Activated CD4-positive, alpha-beta T cell treated with anti-CD3 and anti-CD28 coated beads for 36 hours (primary cell): Measurements from ENCODE around the gene CRNKL1. TPM values are rescaled to one million over a fixed set of nuclear protein-coding genes. Genes with fewer than 3 reads are reported as not detected.

Source experiments
- ATAC-seq: fragments of 200-7000 bp; cut with Tn5 transposase; one replicate; pipeline ENCODE4 v1.10.0; 2021; ENCODE audit warnings: mild to moderate bottlenecking, moderate library complexity
- CTCF ChIA-PET: fragments of 350-600 bp; sonication (Branson Sonifier 250); formaldehyde crosslinking; loops from one replicate; lab custom pipeline; 2021; ENCODE audit warnings: antibody characterized with exemption; lab: Charles Lee
- POLR2A ChIA-PET: fragments of 350-600 bp; sonication (Branson Sonifier 250); formaldehyde crosslinking; loops from one replicate; lab custom pipeline; 2021; ENCODE audit warnings: antibody characterized with exemption, inconsistent platforms; lab: Charles Lee
- DNase-seq: peaks from one replicate; pipeline ENCODE4 v3.0.0-alpha.2; 2020
- H3K27ac Mint-ChIP-seq: one replicate; pipeline ENCODE4 v1.8.0; 2021; ENCODE audit warnings: mixed read lengths
- H3K27me3 Mint-ChIP-seq: one replicate; pipeline ENCODE4 v1.8.0; 2021; ENCODE audit warnings: mixed read lengths
- H3K36me3 Mint-ChIP-seq: one replicate; pipeline ENCODE4 v1.8.0; 2021; ENCODE audit warnings: low read depth, mixed read lengths
- H3K4me1 Mint-ChIP-seq: one replicate; pipeline ENCODE4 v1.8.0; 2021; ENCODE audit warnings: mixed read lengths
- H3K4me3 Mint-ChIP-seq: one replicate; pipeline ENCODE4 v1.8.0; 2021; ENCODE audit warnings: mild to moderate bottlenecking, moderate library complexity, mixed read lengths
- H3K9me3 Mint-ChIP-seq: one replicate; pipeline ENCODE4 v1.8.0; 2021; ENCODE audit warnings: low read depth, mixed read lengths
- intact Hi-C, 2 experiments: fragments of 100-400 bp; cut with DNase I in 1 of 2; cut with micrococcal nuclease in 1 of 2; formaldehyde crosslinking; loops; one replicate each; pipeline versions ENCODE4 v1.14.2 to v1.15.1; 2022 to 2024; cut with DNase I, micrococcal nuclease
- total RNA-seq, 2 experiments: library from RNA; stranded (reverse); gene quantifications; one replicate each; pipeline ENCODE4 v1.2.3, GENCODE V29; 2021

CRNKL1 gene
- total RNA-seq, 2 experiments from 2014 or later = 19.9 to 22.2 TPM

GRCh38 chr20:20021835-20022234 lies 30.4 kb downstream of the CRNKL1 start:
- Mint-ChIP-seq H3K27ac (peak overlapping the region; percentile 61), H3K9me3 (no peaks in the 10 kb centered on the region), H3K36me3 (peaks cover 37% of the 10 kb centered on the region), H3K27me3 (no peaks in the 10 kb centered on the region), H3K4me1 (peaks cover 63% of the 10 kb centered on the region), H3K4me3 (no peak overlapping the region)
- no peak for DNase-seq
- POLR2A ChIA-PET = no interaction called here
- no peak for ATAC-seq
- intact Hi-C loops = loop anchor here in 1 of 2 experiments (1.0 kb wide), 1 partner anchor 30 kb away; the partner anchor contains the start of genes CFAP61 and CRNKL1
- CTCF ChIA-PET = no interaction called here

- intact Hi-C loops = no loop called here
- Mint-ChIP-seq H3K4me3 (no peak overlapping the region), H3K4me1 (peaks cover 67% of the 10 kb centered on the region), H3K9me3 (no peaks in the 10 kb centered on the region), H3K27ac (peak overlapping the region; percentile 37), H3K36me3 (peaks cover 34% of the 10 kb centered on the region), H3K27me3 (no peaks in the 10 kb centered on the region)
- ChIA-PET CTCF (interaction anchor here (0.7 to 1.0 kb wide), 2 partner anchors 31 to 1345 kb away, joined by 3 read pairs; no protein-coding TSS in a partner anchor), POLR2A (no interaction called here)
- no peak for DNase-seq
- no peak for ATAC-seq
Measured at GRCh38 chr20:20020908-20021307, 31.4 kb downstream of the CRNKL1 start.

GRCh38 chr20:20019123-20019522 lies 33.1 kb downstream of the CRNKL1 start:
- Mint-ChIP-seq H3K4me3 (peak overlapping the region; percentile 93), H3K27me3 (no peaks in the 10 kb centered on the region), H3K4me1 (peaks cover 69% of the 10 kb centered on the region), H3K36me3 (peaks cover 30% of the 10 kb centered on the region), H3K9me3 (no peaks in the 10 kb centered on the region), H3K27ac (peak overlapping the region; percentile 60)
- POLR2A ChIA-PET = no interaction called here
- no peak for ATAC-seq
- CTCF ChIA-PET = interaction anchor here (1.2 kb wide), 1 partner anchor 29 kb away, joined by 4 read pairs; no protein-coding TSS in a partner anchor
- intact Hi-C loops = loop anchor here (5.0 kb wide), 2 partner anchors 1512 to 1732 kb away; partner anchors contain the start of genes SEC23B (in 1 of the 2) and ZNF133 (in 1 of the 2)
- no peak for DNase-seq

- no peak for DNase-seq
- POLR2A ChIA-PET = no interaction called here
- CTCF ChIA-PET = interaction anchor here (0.7 to 1.8 kb wide), 2 partner anchors 34 to 78 kb away, joined by 3 to 21 read pairs; partner anchors contain the start of genes CFAP61 and CRNKL1
- Mint-ChIP-seq H3K4me1 (peaks cover 62% of the 10 kb centered on the region), H3K9me3 (no peaks in the 10 kb centered on the region), H3K27me3 (no peaks in the 10 kb centered on the region), H3K4me3 (peak overlapping the region; percentile 93), H3K36me3 (peaks cover 22% of the 10 kb centered on the region), H3K27ac (peak overlapping the region; percentile 72)
- ATAC-seq = no peak
- intact Hi-C loops = loop anchor here (5.0 kb wide), 2 partner anchors 1511 to 1731 kb away; partner anchors contain the start of genes SEC23B (in 1 of the 2) and ZNF133 (in 1 of the 2)
Measured at GRCh38 chr20:20018366-20018765, 33.9 kb downstream of the CRNKL1 start.

GRCh38 chr20:20017844-20018185 lies 34.5 kb downstream of the CRNKL1 start:
- intact Hi-C loops = loop anchor here (1.0 to 5.0 kb wide), 8 partner anchors 34 to 1731 kb away; partner anchors contain the start of genes CFAP61 (in 2 of the 2), CRNKL1 (in 2 of the 2), SEC23B (in 2 of the 2) and RALGAPA2 (in 1 of the 2)
- Mint-ChIP-seq H3K27me3 (no peaks in the 10 kb centered on the region), H3K4me3 (peak overlapping the region; percentile 93), H3K27ac (peak overlapping the region; percentile 72), H3K36me3 (peaks cover 22% of the 10 kb centered on the region), H3K4me1 (peaks cover 60% of the 10 kb centered on the region), H3K9me3 (no peaks in the 10 kb centered on the region)
- DNase-seq = peak; percentile 43
- no peak for ATAC-seq
- POLR2A ChIA-PET = interaction anchor here (1.1 kb wide), 1 partner anchor 35 kb away, joined by 6 read pairs; the partner anchor contains the start of genes CFAP61 and CRNKL1
- CTCF ChIA-PET = interaction anchor here (0.7 to 1.8 kb wide), 2 partner anchors 34 to 77 kb away, joined by 3 to 21 read pairs; partner anchors contain the start of genes CFAP61 and CRNKL1

GRCh38 chr20:20017001-20017843 lies 35.0 kb downstream of the CRNKL1 start, which contains the start of gene NAA20:
NAA20 (plus strand) TSS chr20:20017362; CDS start chr20:20017397, 35 bp downstream.
- CTCF ChIA-PET = interaction anchor here (0.7 to 1.8 kb wide), 4 partner anchors 34 to 184 kb away, joined by 3 to 21 read pairs (median 3); partner anchors contain the start of genes CFAP61 and CRNKL1
- intact Hi-C loops = loop anchor here (1.0 to 5.0 kb wide), 8 partner anchors 35 to 1730 kb away; partner anchors contain the start of genes CFAP61 (in 2 of the 2), CRNKL1 (in 2 of the 2), SEC23B (in 2 of the 2) and RALGAPA2 (in 1 of the 2)
- POLR2A ChIA-PET = interaction anchor here (0.6 to 1.1 kb wide), 2 partner anchors 35 to 474 kb away, joined by 3 to 6 read pairs; partner anchors contain the start of genes CFAP61 and CRNKL1
- peak; percentile 98 for ATAC-seq
- H3K9me3 Mint-ChIP-seq = no peaks in the 10 kb centered on the region
- peak; percentile 96 for DNase-seq
- H3K4me1 Mint-ChIP-seq = peaks cover 54% of the 10 kb centered on the region
- H3K36me3 Mint-ChIP-seq = peaks cover 20% of the 10 kb centered on the region
- H3K27me3 Mint-ChIP-seq = no peaks in the 10 kb centered on the region
- peak within 1 kb of the TSS; percentile 88 for H3K27ac Mint-ChIP-seq
- H3K4me3 Mint-ChIP-seq = peak within 1 kb of the TSS; percentile 93

GRCh38 chr20:20014659-20015058 lies 37.6 kb downstream of the CRNKL1 start:
- Mint-ChIP-seq H3K27ac (no peak overlapping the region), H3K27me3 (peaks cover 3% of the 10 kb centered on the region), H3K4me3 (no peak overlapping the region), H3K4me1 (peaks cover 30% of the 10 kb centered on the region), H3K9me3 (no peaks in the 10 kb centered on the region), H3K36me3 (peaks cover 12% of the 10 kb centered on the region)
- intact Hi-C loops = loop anchor here (5.0 kb wide), 2 partner anchors 1507 to 1727 kb away; partner anchors contain the start of genes SEC23B (in 1 of the 2) and ZNF133 (in 1 of the 2)
- CTCF ChIA-PET = interaction anchor here (0.9 to 2.2 kb wide), 3 partner anchors 21 to 43 kb away, joined by 4 to 6 read pairs (median 4); partner anchors contain the start of genes CFAP61 and CRNKL1
- POLR2A ChIA-PET = no interaction called here
- DNase-seq (peak; percentile 59), ATAC-seq (no peak)

- H3K27ac Mint-ChIP-seq = no peak overlapping the region
- H3K27me3 Mint-ChIP-seq = peaks cover 4% of the 10 kb centered on the region
- no peaks in the 10 kb centered on the region for H3K36me3 Mint-ChIP-seq
- ChIA-PET CTCF (interaction anchor here (0.6 kb wide), 1 partner anchor 76 kb away, joined by 3 read pairs; no protein-coding TSS in a partner anchor), POLR2A (no interaction called here)
- DNase-seq (no peak), ATAC-seq (no peak)
- H3K9me3 Mint-ChIP-seq = no peaks in the 10 kb centered on the region
- intact Hi-C loops = no loop called here
- H3K4me3 Mint-ChIP-seq = no peak overlapping the region
- peaks cover 12% of the 10 kb centered on the region for H3K4me1 Mint-ChIP-seq
Measured at GRCh38 chr20:20012541-20012940, 39.7 kb downstream of the CRNKL1 start.

- H3K9me3 Mint-ChIP-seq = no peaks in the 10 kb centered on the region
- intact Hi-C loops = no loop called here
Measured at GRCh38 chr20:20010639-20011500, 41.4 kb downstream of the CRNKL1 start.

GRCh38 chr20:20009784-20010253 lies 42.4 kb downstream of the CRNKL1 start:
- DNase-seq (no peak), ATAC-seq (no peak)
- intact Hi-C loops = no loop called here
- Mint-ChIP-seq H3K27ac (no peak overlapping the region), H3K4me3 (no peak overlapping the region), H3K36me3 (no peaks in the 10 kb centered on the region), H3K4me1 (peaks cover 5% of the 10 kb centered on the region), H3K9me3 (no peaks in the 10 kb centered on the region), H3K27me3 (peaks cover 13% of the 10 kb centered on the region)
- ChIA-PET CTCF (interaction anchor here (0.6 kb wide), 1 partner anchor 353 kb away, joined by 4 read pairs; no protein-coding TSS in a partner anchor), POLR2A (no interaction called here)

More at GRCh38 chr20:20010639-20011500, 41.4 kb downstream of the CRNKL1 start:
- ATAC-seq (no peak), DNase-seq (no peak)
- Mint-ChIP-seq H3K27me3 (peaks cover 10% of the 10 kb centered on the region), H3K36me3 (no peaks in the 10 kb centered on the region), H3K27ac (no peak overlapping the region), H3K4me1 (peaks cover 6% of the 10 kb centered on the region), H3K4me3 (no peak overlapping the region)
- ChIA-PET CTCF (interaction anchor here (0.6 kb wide), 1 partner anchor 12 kb away, joined by 3 read pairs; no protein-coding TSS in a partner anchor), POLR2A (no interaction called here)
